Measurements from ENCODE around the gene TRA2A.
A peak's percentile ranks its signal among the peaks of the same experiment; 100 is the strongest.

TRA2A gene

DNA sequence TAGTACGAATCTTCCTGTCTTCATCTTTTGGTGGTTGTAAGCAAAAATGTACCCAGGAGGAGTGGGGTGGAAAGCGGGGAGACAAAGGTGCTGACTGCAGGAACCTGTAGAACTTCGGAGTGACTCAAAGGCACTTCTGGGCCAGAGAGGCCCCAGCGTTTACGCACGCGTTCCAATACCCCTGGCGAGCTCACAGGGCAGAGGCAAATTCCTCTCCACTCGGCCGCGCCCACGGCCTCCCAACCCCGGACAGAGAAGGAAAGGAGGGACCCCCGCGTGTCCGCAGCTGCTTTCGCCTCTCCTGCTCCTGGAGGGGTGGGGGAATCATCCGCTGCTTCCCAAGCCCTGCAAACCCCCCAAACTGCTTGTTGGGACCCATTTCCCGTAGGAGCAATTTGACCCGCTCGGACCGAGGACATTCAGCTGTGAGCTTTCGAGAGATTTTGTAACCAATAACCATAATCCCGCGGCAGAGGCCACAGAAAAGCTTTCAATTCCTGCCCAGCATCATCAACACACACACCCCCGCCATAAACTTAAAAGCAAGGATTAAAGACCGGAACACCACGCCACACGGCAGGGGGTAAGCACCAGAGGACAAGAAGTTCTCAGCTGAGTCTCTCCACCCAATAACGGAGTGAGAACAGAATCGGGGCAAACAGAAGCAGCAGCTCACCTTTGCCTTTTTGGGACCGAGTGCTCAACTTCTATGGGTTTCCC lies 63.8 kb downstream of the TRA2A start:
- H3K27me3 Mint-ChIP-seq = peaks cover 61% of the 10 kb centered on the region
- no peak overlapping the region for H3K27ac Mint-ChIP-seq
- H3K4me1 Mint-ChIP-seq = peaks cover 34% of the 10 kb centered on the region

DNA sequence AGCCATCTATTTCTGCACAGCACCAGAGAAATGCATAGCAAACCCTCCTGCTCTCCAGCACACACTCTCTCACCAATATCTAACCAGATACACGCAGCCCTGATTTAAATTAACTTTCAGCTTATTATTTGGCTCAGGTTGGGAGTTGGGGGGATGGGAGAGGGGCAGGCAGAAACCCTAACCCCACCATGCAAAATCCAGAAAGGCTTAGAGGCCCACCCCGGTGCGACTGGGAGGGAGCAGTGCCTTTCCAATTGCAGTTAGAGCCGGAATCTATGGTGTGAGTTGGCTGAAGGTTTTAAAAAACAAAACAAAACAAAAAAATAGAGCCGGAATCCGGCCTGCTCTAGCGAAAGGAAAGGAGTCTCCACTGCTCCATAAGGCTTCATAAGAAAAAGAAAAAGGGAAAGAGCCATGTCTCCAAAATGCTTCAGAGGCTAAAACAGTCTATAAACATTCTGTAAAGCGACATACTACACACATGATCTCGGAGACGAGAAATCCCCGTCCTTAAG lies 64.4 kb downstream of the TRA2A start:
- Mint-ChIP-seq H3K27ac (no peak overlapping the region), H3K4me1 (peaks cover 36% of the 10 kb centered on the region), H3K4me3 (peak overlapping the region; percentile 73), H3K27me3 (peaks cover 61% of the 10 kb centered on the region), H3K9me3 (peaks cover 10% of the 10 kb centered on the region), H3K36me3 (peaks cover 2% of the 10 kb centered on the region)

More for the DNA sequence above, 63.8 kb downstream of the TRA2A start:
- Mint-ChIP-seq H3K4me3 (peak overlapping the region; percentile 73), H3K36me3 (peaks cover 2% of the 10 kb centered on the region), H3K9me3 (peaks cover 10% of the 10 kb centered on the region)

DNA sequence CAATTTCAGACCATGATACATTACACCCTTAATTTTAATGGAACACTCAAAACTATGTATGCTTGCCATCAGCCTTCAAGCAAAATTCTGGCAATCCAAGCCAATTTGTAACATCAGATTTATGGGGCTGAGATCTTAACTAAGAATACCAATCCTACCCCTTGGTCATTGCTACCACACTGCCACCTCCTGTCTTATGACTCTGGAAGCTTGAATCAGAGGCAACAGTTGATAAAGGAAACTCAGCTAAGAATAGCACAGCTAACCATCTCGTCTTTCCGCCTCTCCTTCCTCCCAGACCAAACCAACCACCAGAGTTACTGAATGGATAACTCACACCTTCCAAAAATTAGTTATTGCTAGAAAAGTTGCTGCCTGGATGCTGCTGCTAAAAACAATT lies 68.9 kb downstream of the TRA2A start:
- H3K9me3 Mint-ChIP-seq = no peaks in the 10 kb centered on the region
- H3K4me1 Mint-ChIP-seq = peaks cover 14% of the 10 kb centered on the region
- H3K4me3 Mint-ChIP-seq = no peak overlapping the region
- H3K27me3 Mint-ChIP-seq = peaks cover 48% of the 10 kb centered on the region
- H3K36me3 Mint-ChIP-seq = no peaks in the 10 kb centered on the region
- H3K27ac Mint-ChIP-seq = no peak overlapping the region

DNA sequence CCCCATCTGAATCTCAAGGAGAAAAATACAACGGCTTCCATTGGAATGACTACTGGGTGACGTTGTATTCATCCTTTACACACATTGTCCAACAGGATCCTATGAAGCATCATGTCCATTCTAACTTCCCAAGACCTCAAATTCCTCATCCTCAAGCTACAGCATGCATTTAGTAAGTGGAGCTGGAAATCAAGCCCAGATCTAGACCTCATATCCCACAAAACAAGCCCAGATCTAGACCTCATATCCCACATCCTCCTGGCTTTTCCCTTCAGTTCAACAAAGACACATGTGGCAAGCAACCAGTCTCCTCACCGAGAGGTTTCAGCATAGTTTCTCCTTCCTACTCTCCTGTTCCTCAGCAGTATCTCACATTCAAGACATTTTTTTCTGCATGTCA lies 73.7 kb downstream of the TRA2A start:
- no peak overlapping the region for H3K27ac Mint-ChIP-seq
- H3K4me1 Mint-ChIP-seq = peaks cover 3% of the 10 kb centered on the region
- H3K36me3 Mint-ChIP-seq = no peaks in the 10 kb centered on the region
- no peaks in the 10 kb centered on the region for H3K9me3 Mint-ChIP-seq
- H3K27me3 Mint-ChIP-seq = peaks cover 26% of the 10 kb centered on the region
- no peak overlapping the region for H3K4me3 Mint-ChIP-seq

- Mint-ChIP-seq H3K4me1 (no peaks in the 10 kb centered on the region), H3K27me3 (peaks cover 14% of the 10 kb centered on the region), H3K9me3 (no peaks in the 10 kb centered on the region), H3K36me3 (no peaks in the 10 kb centered on the region), H3K27ac (no peak overlapping the region), H3K4me3 (no peak overlapping the region)
Observed at GRCh38 chr7:23456093-23456492, 75.7 kb downstream of the TRA2A start.

- Mint-ChIP-seq H3K4me1 (no peaks in the 10 kb centered on the region), H3K4me3 (no peak overlapping the region), H3K36me3 (no peaks in the 10 kb centered on the region), H3K27me3 (peaks cover 11% of the 10 kb centered on the region), H3K27ac (no peak overlapping the region), H3K9me3 (no peaks in the 10 kb centered on the region)
Observed at GRCh38 chr7:23454881-23455526, 76.8 kb downstream of the TRA2A start.

All from activated naive CD4-positive, alpha-beta T cell treated with anti-CD3 and anti-CD28 coated beads, Interleukin-2, amount 50 U/mL, for 24 hours (primary cell).